ENCODE results near the gene RALY.

Gene RALY

GRCh38 chr20:34100576-34100975 is 106.9 kb downstream of the RALY start:
- Histone ChIP-seq H3K9me2 (replicated peaks; ENCODE audit: control insufficient read depth, low read length) (no peaks in the 10 kb centered on the region), H3K79me2 (ENCODE audit: control insufficient read depth, low read length) (peaks cover 69% of the 10 kb centered on the region), H3K4me1 (ENCODE audit: control insufficient read depth, low read length) (no peaks in the 10 kb centered on the region), H3K4me2 (ENCODE audit: low read length) (no peak overlapping the region), H3K27ac (ENCODE audit: low read depth, low read length) (no peak overlapping the region), H3K27me3 (ENCODE audit: control insufficient read depth, low read length) (no peaks in the 10 kb centered on the region), H3K36me3 (ENCODE audit: control insufficient read depth, low read length) (peaks cover 100% of the 10 kb centered on the region), H3K9me3 (ENCODE audit: control insufficient read depth, insufficient read depth, low read length) (no peaks in the 10 kb centered on the region), H3F3A (ENCODE audit: control insufficient read depth, insufficient read depth) (peaks cover 7% of the 10 kb centered on the region), H3K4me3 (ENCODE audit: low read length) (no peak overlapping the region), H4K20me1 (ENCODE audit: control insufficient read depth, insufficient read depth, low read depth, low read length) (peaks cover 9% of the 10 kb centered on the region; the same call in 1 of the 2 replicates)
- no peak for TF ChIP-seq CTCF (IDR thresholded peaks at IDR 0.05; ENCODE audit: low read depth, low read length, poor library complexity, severe bottlenecking)
- TF ChIP-seq EZH2phosphoT487 (IDR thresholded peaks at IDR 0.05; ENCODE audit: borderline replicate concordance, low read length) = no peak

GRCh38 chr20:34102342-34102741 is 108.6 kb downstream of the RALY start:
- H3K27me3 ChIP-seq (ENCODE audit: control insufficient read depth, low read length) = no peaks in the 10 kb centered on the region
- H3K79me2 ChIP-seq (ENCODE audit: control insufficient read depth, low read length) = peaks cover 79% of the 10 kb centered on the region
- H4K20me1 ChIP-seq (ENCODE audit: control insufficient read depth, insufficient read depth, low read depth, low read length) = peaks cover 22% of the 10 kb centered on the region
- H3K27ac ChIP-seq (ENCODE audit: low read depth, low read length) = no peak overlapping the region
- H3K4me3 ChIP-seq (ENCODE audit: low read length) = no peak overlapping the region
- H3F3A ChIP-seq (ENCODE audit: control insufficient read depth, insufficient read depth) = peaks cover 3% of the 10 kb centered on the region; the same call in 1 of the 2 replicates
- H3K4me1 ChIP-seq (ENCODE audit: control insufficient read depth, low read length) = no peaks in the 10 kb centered on the region
- peaks cover 100% of the 10 kb centered on the region for H3K36me3 ChIP-seq (ENCODE audit: control insufficient read depth, low read length)
- no peaks in the 10 kb centered on the region for H3K9me2 ChIP-seq (replicated peaks; ENCODE audit: control insufficient read depth, low read length)
- TF ChIP-seq EZH2phosphoT487 (IDR thresholded peaks at IDR 0.05; ENCODE audit: borderline replicate concordance, low read length) = no peak
- H3K9me3 ChIP-seq (ENCODE audit: control insufficient read depth, insufficient read depth, low read length) = no peaks in the 10 kb centered on the region
- no peak overlapping the region for H3K4me2 ChIP-seq (ENCODE audit: low read length)

- TF ChIP-seq EZH2phosphoT487 (IDR thresholded peaks at IDR 0.05; ENCODE audit: borderline replicate concordance, low read length) (no peak), CTCF (IDR thresholded peaks at IDR 0.05; ENCODE audit: low read depth, low read length, poor library complexity, severe bottlenecking) (no peak)
- Histone ChIP-seq H3F3A (ENCODE audit: control insufficient read depth, insufficient read depth) (peaks cover 3% of the 10 kb centered on the region; the same call in 1 of the 2 replicates), H3K4me2 (ENCODE audit: low read length) (no peak overlapping the region), H3K27me3 (ENCODE audit: control insufficient read depth, low read length) (no peaks in the 10 kb centered on the region), H3K36me3 (ENCODE audit: control insufficient read depth, low read length) (peaks cover 100% of the 10 kb centered on the region), H3K27ac (ENCODE audit: low read depth, low read length) (no peak overlapping the region), H3K4me3 (ENCODE audit: low read length) (no peak overlapping the region), H3K9me3 (ENCODE audit: control insufficient read depth, insufficient read depth, low read length) (no peaks in the 10 kb centered on the region), H4K20me1 (ENCODE audit: control insufficient read depth, insufficient read depth, low read depth, low read length) (peaks cover 37% of the 10 kb centered on the region), H3K4me1 (ENCODE audit: control insufficient read depth, low read length) (peaks cover 12% of the 10 kb centered on the region), H3K9me2 (replicated peaks; ENCODE audit: control insufficient read depth, low read length) (no peaks in the 10 kb centered on the region), H3K79me2 (ENCODE audit: control insufficient read depth, low read length) (peaks cover 96% of the 10 kb centered on the region)
These were observed 110.3 kb downstream of the RALY start for GRCh38 chr20:34104059-34104458.

- Histone ChIP-seq H3K4me3 (ENCODE audit: low read length) (no peak overlapping the region), H3K27ac (ENCODE audit: low read depth, low read length) (no peak overlapping the region), H3K36me3 (ENCODE audit: control insufficient read depth, low read length) (peaks cover 100% of the 10 kb centered on the region), H3F3A (ENCODE audit: control insufficient read depth, insufficient read depth) (peaks cover 3% of the 10 kb centered on the region; the same call in 1 of the 2 replicates), H3K9me3 (ENCODE audit: control insufficient read depth, insufficient read depth, low read length) (no peaks in the 10 kb centered on the region), H3K4me2 (ENCODE audit: low read length) (no peak overlapping the region), H4K20me1 (ENCODE audit: control insufficient read depth, insufficient read depth, low read depth, low read length) (peaks cover 56% of the 10 kb centered on the region), H3K27me3 (ENCODE audit: control insufficient read depth, low read length) (no peaks in the 10 kb centered on the region), H3K4me1 (ENCODE audit: control insufficient read depth, low read length) (peaks cover 30% of the 10 kb centered on the region), H3K9me2 (replicated peaks; ENCODE audit: control insufficient read depth, low read length) (no peaks in the 10 kb centered on the region), H3K79me2 (ENCODE audit: control insufficient read depth, low read length) (peaks cover 99% of the 10 kb centered on the region)
- TF ChIP-seq CTCF (IDR thresholded peaks at IDR 0.05; ENCODE audit: low read depth, low read length, poor library complexity, severe bottlenecking) (no peak), EZH2phosphoT487 (IDR thresholded peaks at IDR 0.05; ENCODE audit: borderline replicate concordance, low read length) (no peak)
These were observed 112.4 kb downstream of the RALY start for GRCh38 chr20:34105978-34106675.

Data from DOHH2 (cell line).